Ishikawa (cell line): ENCODE data around the gene SDK1.

Source experiments
- CREB1 ChIP-seq: IDR thresholded peaks from 2 replicates; pipeline ENCODE4 v1.6.1; 2012; ENCODE audit warnings: low read depth
- EP300 ChIP-seq: IDR thresholded peaks from 2 replicates; pipeline ENCODE4 v1.6.1; 2012; ENCODE audit warnings: borderline replicate concordance
- FOXM1 ChIP-seq: IDR thresholded peaks from 2 replicates; pipeline ENCODE4 v1.6.1; 2012; ENCODE audit warnings: low read depth, borderline replicate concordance
- MAX ChIP-seq: IDR thresholded peaks from 2 replicates; pipeline ENCODE4 v1.6.1; 2012
- RAD21 ChIP-seq: IDR thresholded peaks from 2 replicates; pipeline ENCODE4 v1.6.1; 2012; ENCODE audit warnings: low read depth
- REST ChIP-seq: IDR thresholded peaks from 2 replicates; pipeline ENCODE4 v1.6.1; 2012; ENCODE audit warnings: low read depth, mild to moderate bottlenecking
- TAF1 ChIP-seq: IDR thresholded peaks from 2 replicates; pipeline ENCODE4 v1.6.1; 2012; ENCODE audit warnings: low read depth, mild to moderate bottlenecking
- TEAD4 ChIP-seq: IDR thresholded peaks from 2 replicates; pipeline ENCODE4 v1.6.1; 2012
- USF1 ChIP-seq: IDR thresholded peaks from 2 replicates; pipeline ENCODE4 v1.6.1; 2012

- no peak for TF ChIP-seq REST
- TF ChIP-seq FOXM1 = no peak
- no peak for TF ChIP-seq RAD21
- no peak for TF ChIP-seq TEAD4
- TF ChIP-seq TAF1 = no peak
- TF ChIP-seq CREB1 = no peak
- no peak for TF ChIP-seq EP300
- TF ChIP-seq USF1 = no peak
- TF ChIP-seq MAX = no peak
Measured at GRCh38 chr7:4144811-4145510, 843.9 kb downstream of the SDK1 start.
